T-cell (primary cell): ENCODE results near the gene PSTPIP2. TPM values are rescaled to one million over a fixed set of nuclear protein-coding genes. Genes with fewer than 3 reads are reported as not detected.
A peak's percentile ranks its signal among the peaks of the same experiment; 100 is the strongest.

Experiments used
- ATAC-seq, 4 experiments: fragments of 200-7000 bp in 3 of 4; fragments of 150-1000 bp in 1 of 4; cut with Tn5 transposase; replicated peaks in 1 of 4; 1 replicate in 3 of 4; 2 replicates in 1 of 4; pipeline ENCODE4 v1.10.0; 2021; ENCODE audit warnings: moderate library complexity in 3 of 4, mild to moderate bottlenecking in 2 of 4, moderate number of reproducible peaks in 1 of 4
- CTCF ChIA-PET, 2 donors: fragments of 300-600 bp; sonication (Branson Sonifier 250); formaldehyde crosslinking; loops; one replicate each; lab custom pipeline; 2022; ENCODE audit warnings: antibody characterized with exemption in 2 of 2; lab: Charles Lee
- POLR2A ChIA-PET, 2 donors: fragments of 300-600 bp; sonication (Branson Sonifier 250); formaldehyde crosslinking; loops; one replicate each; lab custom pipeline; 2022; ENCODE audit warnings: antibody characterized with exemption in 2 of 2; lab: Charles Lee
- DNase-seq, 35 experiments: peaks; one replicate each; pipeline versions ENCODE4 v3.0.0 to v3.0.0-alpha.2; 2013 to 2023
- H3K27ac ChIP-seq: one replicate; pipeline ENCODE4 v1.5.1; 2013; ENCODE audit warnings: low read length
- H3K27me3 ChIP-seq, 2 experiments: replicated peaks in 1 of 2; 1 replicate in 1 of 2; 2 replicates in 1 of 2; pipeline versions ENCODE4 v1.6.1 to v1.7.0; 2013; ENCODE audit warnings: low read length in 1 of 2, mixed read lengths in 1 of 2; ENCODE audit not compliant: control insufficient read depth in 2 of 2, insufficient read depth in 2 of 2; ENCODE audit errors: extremely low read depth in 1 of 2
- H3K36me3 ChIP-seq, 2 donors: 1 replicate in 1 of 2; 2 replicates in 1 of 2; pipeline versions ENCODE4 v1.6.1 to v1.7.0; 2013; ENCODE audit warnings: low read length in 1 of 2; ENCODE audit not compliant: control insufficient read depth in 2 of 2, insufficient read depth in 1 of 2; ENCODE audit errors: extremely low read depth in 1 of 2
- H3K4me1 ChIP-seq, 2 experiments: 1 replicate in 1 of 2; 2 replicates in 1 of 2; pipeline versions ENCODE4 v1.6.1 to v1.7.0; 2013; ENCODE audit warnings: low read length in 2 of 2, mixed read lengths in 1 of 2; ENCODE audit not compliant: insufficient read depth in 2 of 2, control insufficient read depth in 1 of 2; ENCODE audit errors: extremely low read depth in 1 of 2
- H3K4me3 ChIP-seq, 2 donors: 1 replicate in 1 of 2; 2 replicates in 1 of 2; pipeline versions ENCODE4 v1.5.1 to v1.7.0; 2013; ENCODE audit warnings: mild to moderate bottlenecking in 2 of 2, low read length in 1 of 2, moderate library complexity in 1 of 2; ENCODE audit not compliant: control insufficient read depth in 1 of 2; ENCODE audit errors: extremely low read depth in 1 of 2
- H3K9me3 ChIP-seq: 2 replicates; pipeline ENCODE4 v1.7.0; 2013
- H3K27ac Mint-ChIP-seq, 2 donors: one replicate each; pipeline ENCODE4 v1.8.0; 2020 to 2021; ENCODE audit warnings: mild to moderate bottlenecking in 2 of 2, mixed read lengths in 2 of 2
- H3K27me3 Mint-ChIP-seq, 2 donors: one replicate each; pipeline ENCODE4 v1.8.0; 2021 to 2022; ENCODE audit warnings: mixed read lengths in 2 of 2
- H3K36me3 Mint-ChIP-seq: one replicate; pipeline ENCODE4 v1.8.0; 2021; ENCODE audit warnings: mixed read lengths
- H3K4me1 Mint-ChIP-seq, 3 donors: one replicate each; pipeline ENCODE4 v1.8.0; 2020 to 2022; ENCODE audit warnings: mixed read lengths in 3 of 3, mild to moderate bottlenecking in 1 of 3
- H3K4me3 Mint-ChIP-seq, 3 donors: one replicate each; pipeline ENCODE4 v1.8.0; 2020 to 2022; ENCODE audit warnings: mild to moderate bottlenecking in 3 of 3, mixed read lengths in 3 of 3, moderate library complexity in 3 of 3
- H3K9me3 Mint-ChIP-seq, 3 donors: one replicate each; pipeline ENCODE4 v1.8.0; 2020 to 2022; ENCODE audit warnings: mixed read lengths in 3 of 3
- WGBS: methylation state at CpG from one replicate; pipeline ENCODE4 v1.1.5; 2013; ENCODE audit warnings: missing lambda C conversion rate; ENCODE audit not compliant: insufficient coverage; 5-methylcytosine and 5-hydroxymethylcytosine counted together
- total RNA-seq, 35 experiments: library from RNA in 6 of 35; stranded (reverse) in 6 of 35; fragments of 120-200 nt in 1 of 35; gene quantifications; one replicate each; pipeline versions ENCODE4 v1.2.1 to v1.2.4 and lab custom pipeline; 2013 to 2026

The PSTPIP2 gene
- total RNA-seq, 5 donors from 2014 or later (not counting 1 experiment from before 2014, with no cell fraction given): 7.7 to 16.0 (median 11.4) TPM

- peaks cover 6% of the 10 kb centered on the region for H3K36me3 Mint-ChIP-seq
- H3K4me3 ChIP-seq: peak overlapping the region; percentile 60 to 70
- peaks cover 0 to 5% of the 10 kb centered on the region in 2 donors for H3K27me3 Mint-ChIP-seq
- DNase-seq (no peak), ATAC-seq (no peak)
- no peaks in the 10 kb centered on the region for H3K27me3 ChIP-seq
- 45% methylated on average over 6 of the region's 7 CpGs for WGBS
- H3K27ac ChIP-seq: no peak overlapping the region
- no peaks in the 10 kb centered on the region for H3K9me3 Mint-ChIP-seq
- peaks cover 12 to 13% (median 12%) of the 10 kb centered on the region in 3 donors for H3K4me1 Mint-ChIP-seq
- peaks cover 2 to 10% of the 10 kb centered on the region in 2 experiments for H3K4me1 ChIP-seq
- no peaks in the 10 kb centered on the region for H3K9me3 ChIP-seq
- POLR2A ChIA-PET: no interaction called here
- CTCF ChIA-PET: interaction anchor here (0.5 to 1.6 kb wide), 2 partner anchors 45 to 163 kb away, joined by 3 to 4 read pairs; no protein-coding TSS in a partner anchor
- no peaks in the 10 kb centered on the region for H3K36me3 ChIP-seq
- H3K4me3 Mint-ChIP-seq: peak overlapping the region; percentile 86 to 91 (median 90)
- peak overlapping the region; percentile 12 to 84 for H3K27ac Mint-ChIP-seq
Measured at GRCh38 chr18:46028536-46028891, 43.5 kb downstream of the PSTPIP2 start.

DNA sequence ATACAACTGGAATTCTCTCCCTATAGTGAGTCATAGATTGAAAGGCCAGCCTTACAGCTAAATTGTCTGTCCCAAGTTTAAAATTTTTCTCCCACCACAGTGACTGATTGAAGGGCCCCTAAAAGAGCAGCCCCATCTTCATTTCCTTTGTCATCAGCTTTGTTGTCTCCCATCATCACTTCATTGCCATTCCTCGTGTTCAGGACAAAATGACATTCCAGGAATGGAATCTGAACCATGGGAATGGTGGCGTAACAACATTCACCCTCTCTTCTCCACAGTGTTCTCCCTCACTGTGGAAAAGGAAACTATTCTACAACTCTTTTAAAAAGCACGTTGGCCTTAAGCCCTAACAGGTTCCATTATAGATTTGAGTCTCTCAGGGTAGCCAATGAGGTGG, 52.1 kb downstream of the PSTPIP2 start:
- 86% methylated on average over 2 of the region's 3 CpGs for WGBS
- Histone ChIP-seq H3K4me3 (no peak overlapping the region), H3K27ac (no peak overlapping the region), H3K9me3 (no peaks in the 10 kb centered on the region), H3K36me3 (no peaks in the 10 kb centered on the region), H3K4me1 (no peaks in the 10 kb centered on the region), H3K27me3 (no peaks in the 10 kb centered on the region)
- ChIA-PET CTCF (no interaction called here), POLR2A (no interaction called here)
- no peak overlapping the region for H3K27ac Mint-ChIP-seq
- H3K4me3 Mint-ChIP-seq: no peak overlapping the region
- H3K27me3 Mint-ChIP-seq: no peaks in the 10 kb centered on the region
- DNase-seq (no peak), ATAC-seq (no peak)
- H3K9me3 Mint-ChIP-seq: no peaks in the 10 kb centered on the region
- H3K4me1 Mint-ChIP-seq: no peaks in the 10 kb centered on the region
- peaks cover 42% of the 10 kb centered on the region for H3K36me3 Mint-ChIP-seq

- 87% methylated on average over 3 of the region's 5 CpGs for WGBS
- CTCF ChIA-PET: interaction anchor here in 1 of 2 donors (0.6 to 1.2 kb wide), 2 partner anchors 60 to 1165 kb away, joined by 3 to 4 read pairs; no protein-coding TSS in a partner anchor
Measured at GRCh38 chr18:46013484-46014189, 58.4 kb downstream of the PSTPIP2 start.

GRCh38 chr18:46010676-46011075, 61.4 kb downstream of the PSTPIP2 start:
- ATAC-seq: no peak
- peaks cover 30% of the 10 kb centered on the region for H3K36me3 Mint-ChIP-seq
- H3K4me3 Mint-ChIP-seq: no peak overlapping the region
- no peaks in the 10 kb centered on the region for H3K9me3 ChIP-seq
- ChIA-PET POLR2A (no interaction called here), CTCF (interaction anchor here in 1 of 2 donors (0.6 kb wide), 1 partner anchor 71 kb away, joined by 6 read pairs; no protein-coding TSS in a partner anchor)
- H3K27me3 Mint-ChIP-seq: no peaks in the 10 kb centered on the region
- H3K4me3 ChIP-seq: no peak overlapping the region
- H3K27ac Mint-ChIP-seq: no peak overlapping the region
- no peak overlapping the region for H3K27ac ChIP-seq
- H3K4me1 Mint-ChIP-seq: peaks cover 0 to 7% (median 6%) of the 10 kb centered on the region in 3 donors
- no peaks in the 10 kb centered on the region for H3K9me3 Mint-ChIP-seq
- no peak for DNase-seq
- no peaks in the 10 kb centered on the region for H3K4me1 ChIP-seq
- H3K36me3 ChIP-seq: peaks cover 0 to 18% of the 10 kb centered on the region in 2 donors
- WGBS: no CpG with 5 or more reads among the region's 4 CpGs
- no peaks in the 10 kb centered on the region for H3K27me3 ChIP-seq

More at GRCh38 chr18:46013484-46014189, 58.4 kb downstream of the PSTPIP2 start:
- peaks cover 0 to 12% of the 10 kb centered on the region in 2 donors for H3K36me3 ChIP-seq
- Mint-ChIP-seq H3K36me3 (peaks cover 51% of the 10 kb centered on the region), H3K27me3 (no peaks in the 10 kb centered on the region), H3K4me3 (no peak overlapping the region), H3K9me3 (no peaks in the 10 kb centered on the region), H3K4me1 (peaks cover 0 to 7% (median 6%) of the 10 kb centered on the region in 3 donors), H3K27ac (peak overlapping the region in 1 of 2 donors; percentile 11)
- no peak overlapping the region for H3K27ac ChIP-seq
- ATAC-seq (no peak), DNase-seq (no peak)
- no peaks in the 10 kb centered on the region for H3K4me1 ChIP-seq
- POLR2A ChIA-PET: interaction anchor here in 1 of 2 donors (0.6 kb wide), 1 partner anchor 14 kb away, joined by 3 read pairs; no protein-coding TSS in a partner anchor
- H3K27me3 ChIP-seq: no peaks in the 10 kb centered on the region
- no peaks in the 10 kb centered on the region for H3K9me3 ChIP-seq
- H3K4me3 ChIP-seq: no peak overlapping the region

DNA sequence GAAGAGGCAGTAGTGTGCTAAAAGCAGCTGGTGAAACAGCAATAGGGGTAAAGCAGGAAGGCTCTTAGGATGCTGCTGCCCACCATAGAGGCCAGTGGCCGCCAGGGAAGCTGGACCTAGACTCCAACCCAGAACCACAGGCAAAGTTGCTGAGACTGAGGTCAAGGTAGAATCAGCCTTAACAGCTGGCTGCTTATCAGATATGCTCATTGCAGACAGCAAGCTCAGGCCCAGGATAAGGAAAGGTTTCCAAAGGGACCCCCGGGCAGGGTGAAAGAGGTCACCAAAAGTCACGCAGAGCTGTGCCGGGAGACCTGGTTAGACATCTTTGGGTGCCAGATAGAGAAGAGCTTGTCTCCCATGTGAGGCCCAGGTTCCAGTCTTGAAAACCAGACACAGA, 62.0 kb downstream of the PSTPIP2 start:
- Mint-ChIP-seq H3K36me3 (peaks cover 28% of the 10 kb centered on the region), H3K27me3 (no peaks in the 10 kb centered on the region), H3K4me1 (peaks cover 0 to 7% (median 6%) of the 10 kb centered on the region in 3 donors), H3K27ac (no peak overlapping the region), H3K4me3 (no peak overlapping the region), H3K9me3 (no peaks in the 10 kb centered on the region)
- ATAC-seq: no peak
- Histone ChIP-seq H3K36me3 (peaks cover 0 to 18% of the 10 kb centered on the region in 2 donors), H3K4me3 (no peak overlapping the region), H3K27me3 (no peaks in the 10 kb centered on the region), H3K4me1 (no peaks in the 10 kb centered on the region), H3K9me3 (no peaks in the 10 kb centered on the region), H3K27ac (no peak overlapping the region)
- ChIA-PET CTCF (interaction anchor here in 1 of 2 donors (1.2 kb wide), 1 partner anchor 63 kb away, joined by 4 read pairs; no protein-coding TSS in a partner anchor), POLR2A (no interaction called here)
- DNase-seq: no peak
- 97% methylated on average over 4 of the region's 4 CpGs for WGBS

GRCh38 chr18:46009125-46009840, 62.8 kb downstream of the PSTPIP2 start:
- Mint-ChIP-seq H3K9me3 (no peaks in the 10 kb centered on the region), H3K27me3 (no peaks in the 10 kb centered on the region), H3K4me1 (peaks cover 0 to 7% (median 6%) of the 10 kb centered on the region in 3 donors), H3K27ac (no peak overlapping the region), H3K4me3 (no peak overlapping the region), H3K36me3 (peaks cover 29% of the 10 kb centered on the region)
- Histone ChIP-seq H3K9me3 (no peaks in the 10 kb centered on the region), H3K36me3 (peaks cover 0 to 18% of the 10 kb centered on the region in 2 donors), H3K4me3 (no peak overlapping the region), H3K4me1 (no peaks in the 10 kb centered on the region), H3K27me3 (no peaks in the 10 kb centered on the region), H3K27ac (no peak overlapping the region)
- ATAC-seq (no peak), DNase-seq (no peak)
- ChIA-PET CTCF (interaction anchor here in 1 of 2 donors (0.5 to 1.2 kb wide), 2 partner anchors 9 to 64 kb away, joined by 3 to 4 read pairs; no protein-coding TSS in a partner anchor), POLR2A (interaction anchor here in 1 of 2 donors (0.6 to 0.8 kb wide), 3 partner anchors 15 to 271 kb away, joined by 3 to 6 read pairs (median 5); no protein-coding TSS in a partner anchor)
- no CpG with 5 or more reads among the region's 5 CpGs for WGBS
